Endothelial cell of umbilical vein (primary cell): ENCODE results near the gene LYZL4.

ENCODE experiments used
- CTCF ChIP-seq, 2 donors: IDR thresholded peaks; 1 replicate in 1 of 2; 2 replicates in 1 of 2; pipeline ENCODE4 v1.5.1; 2011; ENCODE audit warnings: low read length in 2 of 2, mild to moderate bottlenecking in 2 of 2, moderate library complexity in 2 of 2, control low read depth in 1 of 2, inconsistent platforms in 1 of 2, low read depth in 1 of 2; ENCODE audit not compliant: insufficient read depth in 1 of 2; ENCODE audit errors: extremely low read depth in 1 of 2
- FOS ChIP-seq: IDR thresholded peaks from 2 replicates; pipeline ENCODE4 v1.6.1; 2011; ENCODE audit warnings: mild to moderate bottlenecking, low read length, moderate library complexity, borderline replicate concordance; ENCODE audit not compliant: insufficient read depth
- MAX ChIP-seq: IDR thresholded peaks from 2 replicates; pipeline ENCODE4 v1.6.1; 2011; ENCODE audit not compliant: insufficient read depth, insufficient read length
- POLR2A ChIP-seq: IDR thresholded peaks from 2 replicates; pipeline ENCODE4 v1.6.1; 2012; ENCODE audit warnings: low read depth, mild to moderate bottlenecking, control low read depth, low read length

- no peak for TF ChIP-seq CTCF (IDR thresholded peaks at IDR 0.05; ENCODE audit: extremely low read depth in 1 of 2, insufficient read depth in 1 of 2, low read depth in 1 of 2, low read length in 2 of 2)
- TF ChIP-seq FOS = no peak
- no peak for TF ChIP-seq POLR2A
- TF ChIP-seq MAX = no peak
Observed at GRCh38 chr3:42366550-42366949, 43.9 kb downstream of the LYZL4 start.
